GM10266 (cell line): ENCODE results near the gene CALN1.

Experiments used
- DNase-seq: peaks from one replicate; pipeline ENCODE4 v3.0.0; 2012; ENCODE audit errors: extremely low spot score
- CTCF ChIP-seq: IDR thresholded peaks from 2 replicates; pipeline ENCODE4 v1.5.1; 2012; ENCODE audit warnings: mild to moderate bottlenecking, low read depth; ENCODE audit not compliant: control insufficient read depth, insufficient read depth; ENCODE audit errors: missing control alignments

Gene CALN1

GRCh38 chr7:72183835-72184234, 228.3 kb downstream of the CALN1 start:
- TF ChIP-seq CTCF: no peak
- DNase-seq: no peak

- no peak for DNase-seq
- TF ChIP-seq CTCF: no peak
Measured at GRCh38 chr7:72182036-72182435, 230.1 kb downstream of the CALN1 start.

GRCh38 chr7:72176875-72177274, 235.3 kb downstream of the CALN1 start:
- TF ChIP-seq CTCF: no peak
- no peak for DNase-seq

- DNase-seq: no peak
- TF ChIP-seq CTCF: no peak
Measured at GRCh38 chr7:72170475-72170874, 241.7 kb downstream of the CALN1 start.

- no peak for TF ChIP-seq CTCF
Measured at GRCh38 chr7:72163271-72163670, 248.9 kb downstream of the CALN1 start.

GRCh38 chr7:72161534-72161933, 250.6 kb downstream of the CALN1 start:
- no peak for DNase-seq
- TF ChIP-seq CTCF: no peak

More at GRCh38 chr7:72163271-72163670, 248.9 kb downstream of the CALN1 start:
- DNase-seq: no peak

- DNase-seq: no peak
- TF ChIP-seq CTCF: no peak
Measured at GRCh38 chr7:72159911-72160310, 252.2 kb downstream of the CALN1 start.

GRCh38 chr7:72156671-72157070, 255.5 kb downstream of the CALN1 start:
- no peak for DNase-seq
- no peak for TF ChIP-seq CTCF
